GM23248 (cell line): ENCODE data around the gene NEBL. TPM values are rescaled to one million over a fixed set of nuclear protein-coding genes. Genes with fewer than 3 reads are reported as not detected.

Experiments
- DNase-seq: peaks from one replicate; pipeline ENCODE4 v3.0.0-alpha.2; 2015
- H2AFZ ChIP-seq: fragments of 200-600 bp; sonication (generic); 2 replicates; pipeline ENCODE4 v1.6.1; 2016; ENCODE audit warnings: antibody characterized with exemption
- H3F3A ChIP-seq: fragments of 200-600 bp; sonication (generic); 2 replicates; pipeline ENCODE4 v1.6.1; 2016; ENCODE audit warnings: mild to moderate bottlenecking, antibody characterized with exemption, mixed run types; ENCODE audit not compliant: insufficient read depth
- H3K27ac ChIP-seq: fragments of 200-600 bp; sonication (generic); 2 replicates; pipeline ENCODE4 v1.5.1; 2016; ENCODE audit warnings: mild to moderate bottlenecking
- H3K27me3 ChIP-seq: fragments of 200-600 bp; sonication (generic); replicated peaks from 2 replicates; pipeline ENCODE4 v1.6.1; 2016; ENCODE audit warnings: mild to moderate bottlenecking; ENCODE audit not compliant: insufficient read depth
- H3K36me3 ChIP-seq: fragments of 200-600 bp; sonication (generic); 2 replicates; pipeline ENCODE4 v1.6.1; 2016; ENCODE audit warnings: low read depth, mild to moderate bottlenecking
- H3K4me1 ChIP-seq: fragments of 200-600 bp; sonication (generic); 2 replicates; pipeline ENCODE4 v1.6.1; 2016; ENCODE audit warnings: mild to moderate bottlenecking; ENCODE audit not compliant: insufficient read depth
- H3K4me2 ChIP-seq: fragments of 200-600 bp; sonication (generic); one replicate; pipeline ENCODE4 v1.6.1; 2016; ENCODE audit warnings: mild to moderate bottlenecking; ENCODE audit not compliant: unreplicated experiment
- H3K4me3 ChIP-seq: fragments of 200-600 bp; sonication (generic); 2 replicates; pipeline ENCODE4 v1.5.1; 2016; ENCODE audit warnings: mild to moderate bottlenecking
- H3K79me2 ChIP-seq: fragments of 200-600 bp; sonication (generic); 2 replicates; pipeline ENCODE4 v1.6.1; 2016; ENCODE audit warnings: mild to moderate bottlenecking; ENCODE audit not compliant: insufficient read depth
- H3K9ac ChIP-seq: fragments of 200-600 bp; sonication (generic); 2 replicates; pipeline ENCODE4 v1.6.1; 2016; ENCODE audit warnings: mild to moderate bottlenecking
- H3K9me2 ChIP-seq: fragments of 200-600 bp; sonication (generic); 2 replicates; pipeline ENCODE4 v1.6.1; 2016; ENCODE audit warnings: mixed run types, mild to moderate bottlenecking, moderate library complexity; ENCODE audit not compliant: insufficient read depth
- H3K9me3 ChIP-seq: fragments of 200-600 bp; sonication (generic); one replicate; pipeline ENCODE4 v1.6.1; 2017; ENCODE audit warnings: low read depth
- H4K20me1 ChIP-seq: fragments of 200-600 bp; sonication (generic); 2 replicates; pipeline ENCODE4 v1.6.0; 2016; ENCODE audit not compliant: insufficient read depth
- EZH2 ChIP-seq: fragments of 200-600 bp; sonication (generic); IDR thresholded peaks from 2 replicates; pipeline ENCODE4 v1.6.1; 2018; ENCODE audit warnings: antibody characterized with exemption, mild to moderate bottlenecking; ENCODE audit not compliant: insufficient read depth, poor library complexity, severe bottlenecking
- EZH2phosphoT487 ChIP-seq: fragments of 200-600 bp; sonication (generic); IDR thresholded peaks from 2 replicates; pipeline ENCODE4 v1.6.1; 2018; ENCODE audit warnings: antibody characterized with exemption, moderate library complexity, mild to moderate bottlenecking, low read depth; ENCODE audit not compliant: insufficient read depth
- WGBS, 2 experiments: methylation state at CpG; one replicate each; pipeline ENCODE4 v1.1.6; 2015 to 2017; ENCODE audit warnings: low lambda C conversion rate in 2 of 2, low coverage in 1 of 2; ENCODE audit errors: missing lambda C conversion rate in 2 of 2; 5-methylcytosine and 5-hydroxymethylcytosine counted together
- in situ Hi-C: fragments of 300-500 bp; cut with MboI; formaldehyde crosslinking; loops from 2 replicates; pipeline ENCODE4 v1.15.0; 2020
- polyA plus RNA-seq: library from polyadenylated mRNA; unstranded; fragments of >200 nt; fragmentation: Nextera tagmentation; extraction: Ambion mirVana; gene quantifications from 2 replicates; pipeline ENCODE4 v1.2.1, GENCODE V29; 2016
- total RNA-seq: library from RNA; depleted of rRNA; stranded (reverse); fragments of >200 nt; shearing (Covaris generic); gene quantifications from 2 replicates; pipeline ENCODE4 v1.2.3, GENCODE V29; 2014

NEBL gene
- total and polyA plus RNA-seq, 2 experiments from 2014 or later = not detected

DNA sequence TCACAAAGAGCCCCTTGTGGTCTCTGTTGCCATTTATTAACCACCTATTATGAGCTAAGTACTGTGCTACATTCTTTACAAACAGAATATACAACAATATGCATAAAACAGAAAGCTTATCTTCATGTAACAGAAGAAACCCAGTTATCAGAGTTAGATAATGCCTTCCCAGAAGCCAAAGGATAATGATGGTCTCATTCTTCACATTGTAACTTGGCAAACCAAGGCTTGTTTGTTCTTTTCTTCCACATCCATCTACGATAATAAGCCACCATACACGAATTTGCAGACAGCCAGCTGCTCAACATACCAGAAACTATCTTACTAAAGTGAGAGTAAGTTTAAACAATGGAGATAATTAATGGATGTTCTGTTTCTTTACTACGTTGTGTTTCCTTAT, 127.6 kb downstream of the NEBL start:
- H3K4me1 ChIP-seq = peaks cover 4% of the 10 kb centered on the region; the same call in 1 of the 2 replicates
- H3K4me3 ChIP-seq = no peak overlapping the region
- WGBS, 2 experiments = 26 to 30% methylated on average over 3 of the region's 3 CpGs
- no peaks in the 10 kb centered on the region for H3K9me2 ChIP-seq
- no peaks in the 10 kb centered on the region for H3K27me3 ChIP-seq
- no peak overlapping the region for H3K9ac ChIP-seq
- H3K4me2 ChIP-seq = no peak overlapping the region
- H3K79me2 ChIP-seq = no peaks in the 10 kb centered on the region
- no peaks in the 10 kb centered on the region for H3K36me3 ChIP-seq
- H3F3A ChIP-seq = no peaks in the 10 kb centered on the region
- no peaks in the 10 kb centered on the region for H3K9me3 ChIP-seq
- in situ Hi-C loops = no loop called here
- no peak for DNase-seq
- H3K27ac ChIP-seq = no peak overlapping the region
- TF ChIP-seq EZH2 (no peak), EZH2phosphoT487 (no peak)
- H4K20me1 ChIP-seq = no peaks in the 10 kb centered on the region
- H2AFZ ChIP-seq = no peak overlapping the region

DNA sequence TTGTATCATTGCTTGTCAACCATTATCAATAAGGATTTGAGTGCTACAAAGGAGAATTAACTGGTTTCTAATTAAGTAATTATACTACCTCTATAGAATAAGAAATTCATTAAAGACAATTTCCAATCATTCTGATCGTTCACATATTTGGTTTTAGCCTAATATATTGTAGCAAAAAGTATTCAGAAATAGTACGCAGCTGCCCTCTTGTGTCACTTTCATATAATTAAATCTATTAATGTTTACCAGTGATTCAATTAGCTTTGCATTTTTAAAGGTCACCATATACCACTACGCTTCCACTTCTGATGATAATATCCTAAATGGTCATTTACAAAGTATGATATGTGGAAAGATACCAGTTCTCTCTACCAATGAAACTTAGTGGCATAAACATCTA, 128.3 kb downstream of the NEBL start:
- H3K79me2 ChIP-seq = no peaks in the 10 kb centered on the region
- in situ Hi-C loops = no loop called here
- no peak overlapping the region for H3K4me2 ChIP-seq
- no peaks in the 10 kb centered on the region for H4K20me1 ChIP-seq
- H3K9me3 ChIP-seq = no peaks in the 10 kb centered on the region
- H3K9me2 ChIP-seq = no peaks in the 10 kb centered on the region
- H3K27ac ChIP-seq = no peak overlapping the region
- no peaks in the 10 kb centered on the region for H3F3A ChIP-seq
- H3K36me3 ChIP-seq = no peaks in the 10 kb centered on the region
- peaks cover 4% of the 10 kb centered on the region; the same call in 1 of the 2 replicates for H3K4me1 ChIP-seq
- peak; percentile 4 for DNase-seq
- 14 to 24% methylated on average over 3 of the region's 3 CpGs for WGBS, 2 experiments
- no peak overlapping the region for H3K4me3 ChIP-seq
- H3K9ac ChIP-seq = no peak overlapping the region
- no peak overlapping the region for H2AFZ ChIP-seq
- no peak for TF ChIP-seq EZH2
- no peak for TF ChIP-seq EZH2phosphoT487
- H3K27me3 ChIP-seq = no peaks in the 10 kb centered on the region

DNA sequence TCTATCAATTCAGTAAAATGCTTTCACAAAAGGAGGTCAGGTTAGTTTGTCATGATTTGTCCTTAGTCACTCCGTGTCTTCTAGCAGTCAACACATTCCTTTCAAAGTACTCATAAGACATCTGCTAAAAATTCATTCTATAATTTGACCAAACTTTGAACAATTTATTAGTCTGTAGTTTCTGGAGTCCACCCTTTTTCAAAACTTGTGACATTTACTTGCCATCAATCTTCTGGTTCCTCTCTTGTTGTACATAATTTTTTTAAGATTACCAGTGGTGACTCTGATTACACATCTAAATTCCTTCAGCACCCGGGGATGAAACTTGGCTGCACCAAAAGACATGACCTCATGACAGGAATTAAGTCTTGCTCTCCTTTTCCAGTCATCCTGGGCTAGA, 130.1 kb downstream of the NEBL start:
- Histone ChIP-seq H2AFZ (no peak overlapping the region), H3K9me2 (no peaks in the 10 kb centered on the region), H3K79me2 (no peaks in the 10 kb centered on the region), H3K36me3 (no peaks in the 10 kb centered on the region), H3K4me1 (peaks cover 4% of the 10 kb centered on the region; the same call in 1 of the 2 replicates), H3F3A (no peaks in the 10 kb centered on the region), H4K20me1 (no peaks in the 10 kb centered on the region), H3K27ac (no peak overlapping the region), H3K4me2 (no peak overlapping the region), H3K9ac (no peak overlapping the region), H3K4me3 (no peak overlapping the region), H3K9me3 (no peaks in the 10 kb centered on the region), H3K27me3 (no peaks in the 10 kb centered on the region)
- no peak for TF ChIP-seq EZH2phosphoT487
- TF ChIP-seq EZH2 = no peak
- DNase-seq = peak; percentile 48
- in situ Hi-C loops = no loop called here
- 0% methylated on average over 2 of the region's 2 CpGs for WGBS, 2 experiments

DNA sequence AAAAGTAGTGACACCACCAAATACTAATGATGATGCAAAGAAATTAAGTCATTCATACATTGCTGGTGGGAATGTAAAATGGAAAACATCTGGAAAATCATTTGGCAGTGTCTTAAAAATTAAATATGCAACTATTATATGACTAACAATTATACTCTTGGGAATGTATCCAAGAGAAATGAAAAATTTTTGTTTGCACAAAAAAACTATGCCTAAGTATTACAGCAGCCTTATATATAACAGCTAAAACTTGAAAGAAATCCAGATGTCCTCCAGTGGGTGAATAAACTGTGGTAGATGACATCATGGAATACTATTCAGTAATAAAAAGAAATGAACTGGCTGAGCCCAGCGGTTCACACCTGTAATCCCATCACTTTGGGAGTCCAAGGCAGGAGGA, 132.0 kb downstream of the NEBL start:
- in situ Hi-C loops = no loop called here

DNA sequence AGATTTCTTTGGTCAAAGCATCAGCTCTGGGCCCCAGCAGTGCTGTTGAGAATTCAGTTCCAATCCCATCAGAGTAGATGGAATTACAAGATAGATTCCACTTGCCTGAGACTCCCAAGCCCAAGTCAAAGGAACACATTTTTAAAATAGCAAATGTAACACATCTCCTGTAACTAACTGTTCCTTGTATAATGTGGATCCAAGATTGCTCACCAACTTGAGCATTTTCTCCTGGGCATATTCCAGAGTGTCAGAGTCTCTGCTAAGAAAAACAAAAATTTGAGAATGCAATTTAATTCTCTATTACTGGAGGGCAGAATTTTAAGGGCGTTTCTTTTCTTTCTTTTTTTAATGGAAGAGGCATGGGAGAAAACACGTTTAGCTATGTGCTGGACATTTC, 136.7 kb downstream of the NEBL start:
- no peaks in the 10 kb centered on the region for H3F3A ChIP-seq
- H3K79me2 ChIP-seq = no peaks in the 10 kb centered on the region
- H3K27me3 ChIP-seq = no peaks in the 10 kb centered on the region
- in situ Hi-C loops = no loop called here
- no peaks in the 10 kb centered on the region for H3K9me2 ChIP-seq
- no peak overlapping the region for H3K4me3 ChIP-seq
- no peaks in the 10 kb centered on the region for H3K4me1 ChIP-seq
- H3K9me3 ChIP-seq = no peaks in the 10 kb centered on the region
- H2AFZ ChIP-seq = no peak overlapping the region
- DNase-seq = no peak
- 0 to 3% methylated on average over 2 of the region's 2 CpGs for WGBS, 2 experiments
- no peak overlapping the region for H3K4me2 ChIP-seq
- no peaks in the 10 kb centered on the region for H3K36me3 ChIP-seq
- H4K20me1 ChIP-seq = no peaks in the 10 kb centered on the region
- no peak overlapping the region for H3K9ac ChIP-seq
- no peak overlapping the region for H3K27ac ChIP-seq
- no peak for TF ChIP-seq EZH2
- no peak for TF ChIP-seq EZH2phosphoT487

More for the DNA sequence above, 132.0 kb downstream of the NEBL start:
- Histone ChIP-seq H3K27ac (no peak overlapping the region), H3K36me3 (no peaks in the 10 kb centered on the region), H3F3A (no peaks in the 10 kb centered on the region), H3K9me3 (no peaks in the 10 kb centered on the region), H3K9me2 (no peaks in the 10 kb centered on the region), H3K4me3 (no peak overlapping the region), H3K4me1 (peaks cover 4% of the 10 kb centered on the region; the same call in 1 of the 2 replicates), H3K4me2 (no peak overlapping the region), H3K9ac (no peak overlapping the region), H2AFZ (no peak overlapping the region), H4K20me1 (no peaks in the 10 kb centered on the region), H3K27me3 (no peaks in the 10 kb centered on the region), H3K79me2 (no peaks in the 10 kb centered on the region)
- TF ChIP-seq EZH2phosphoT487 (no peak), EZH2 (no peak)
- WGBS, 2 experiments = 63 to 78% methylated on average over 1 of the region's 1 CpG
- DNase-seq = no peak
